Measurements from ENCODE around the gene SRP14.
"Not testable (repeated sequence)": the region's sequence is repeated elsewhere in the genome, so short reads cannot be mapped to it uniquely, and the experiment has no call there.

SRP14 gene

GRCh38 chr15:40029979-40030893, 8.7 kb downstream of the SRP14 start:
- peak; percentile 58 for DNase-seq (ENCODE audit: low read depth, low spot score)

DNA sequence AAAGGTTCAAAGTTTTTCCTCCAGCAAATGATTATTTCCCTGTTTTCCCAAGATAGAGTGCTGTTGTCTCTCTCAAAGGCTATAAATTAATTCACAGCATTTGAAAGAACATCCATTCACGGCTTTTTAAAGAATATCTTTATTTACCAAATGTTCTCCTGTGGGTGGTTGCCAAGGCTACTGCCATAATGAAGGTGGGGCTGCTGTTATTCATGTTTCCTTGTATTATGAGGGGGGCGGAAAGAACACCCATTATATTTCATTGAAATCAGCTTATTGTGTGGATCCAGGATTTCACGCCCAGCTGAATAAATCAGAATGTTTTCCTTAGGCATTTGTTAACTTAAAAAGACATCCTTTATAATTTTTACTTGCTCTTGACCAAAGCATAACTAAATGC, 10.1 kb downstream of the SRP14 start:
- no peak for DNase-seq (ENCODE audit: low read depth, low spot score)

DNA sequence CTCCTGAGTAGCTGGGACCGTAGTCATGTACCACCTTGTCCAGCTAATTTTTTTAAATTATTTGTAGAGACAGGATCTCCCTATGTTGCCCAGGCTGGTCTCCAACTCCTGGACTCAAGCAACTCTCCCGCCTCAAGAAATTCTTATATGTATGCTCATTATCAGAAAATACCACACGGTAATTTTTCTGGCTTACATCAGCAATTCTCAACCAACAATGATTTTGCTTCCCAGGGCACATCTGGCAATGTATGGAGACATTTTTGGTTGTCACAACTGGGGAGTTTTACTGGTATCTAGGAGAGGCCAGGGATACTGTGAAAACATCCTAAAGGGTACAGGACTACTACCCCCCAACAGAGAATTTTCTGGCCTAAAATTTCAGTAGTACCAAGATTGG, 10.8 kb downstream of the SRP14 start:
- no peak for DNase-seq (ENCODE audit: low read depth, low spot score)

GRCh38 chr15:40016224-40016865, 22.6 kb downstream of the SRP14 start:
- DNase-seq (ENCODE audit: low read depth, low spot score): no peak

DNA sequence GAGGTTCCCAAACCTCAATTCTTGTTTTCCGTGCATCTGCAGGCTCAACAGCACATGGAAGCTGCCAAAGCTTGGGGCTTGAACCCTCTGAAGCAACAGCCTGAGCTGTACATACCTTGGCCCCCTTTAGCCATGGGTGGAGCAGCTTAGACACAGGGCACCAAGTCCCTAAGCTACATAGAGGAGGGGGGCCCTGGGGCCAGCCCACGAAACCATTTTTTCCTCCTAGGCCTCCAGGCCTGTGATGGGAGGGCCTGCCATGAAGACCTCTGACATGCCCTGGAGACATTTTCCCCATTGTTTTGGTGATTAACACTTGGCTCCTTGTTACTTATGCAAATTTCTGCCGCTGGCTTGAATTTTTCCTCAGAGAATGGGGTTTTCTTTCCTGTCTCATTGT, 24.6 kb downstream of the SRP14 start:
- no peak for DNase-seq (ENCODE audit: low read depth, low spot score)

DNA sequence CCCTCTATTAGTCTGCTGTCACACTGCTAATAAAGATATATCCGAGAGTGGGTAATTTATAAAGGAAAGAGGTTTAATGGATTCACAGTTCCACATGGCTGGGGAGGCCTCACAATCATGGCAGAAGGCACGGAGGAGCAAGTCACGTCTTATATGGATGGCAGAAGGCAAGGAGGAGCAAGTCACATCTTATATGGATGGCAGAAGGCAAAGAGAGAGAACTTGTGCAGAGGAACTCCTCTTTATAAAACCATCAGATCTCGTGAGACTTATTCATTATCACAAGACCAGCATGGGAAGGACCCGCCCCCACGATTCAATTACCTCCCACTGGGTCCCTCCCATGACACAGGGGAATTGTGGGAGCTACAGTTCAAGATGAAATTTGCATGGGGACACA, 25.6 kb downstream of the SRP14 start:
- DNase-seq (ENCODE audit: low read depth, low spot score): not testable (repeated sequence)

DNA sequence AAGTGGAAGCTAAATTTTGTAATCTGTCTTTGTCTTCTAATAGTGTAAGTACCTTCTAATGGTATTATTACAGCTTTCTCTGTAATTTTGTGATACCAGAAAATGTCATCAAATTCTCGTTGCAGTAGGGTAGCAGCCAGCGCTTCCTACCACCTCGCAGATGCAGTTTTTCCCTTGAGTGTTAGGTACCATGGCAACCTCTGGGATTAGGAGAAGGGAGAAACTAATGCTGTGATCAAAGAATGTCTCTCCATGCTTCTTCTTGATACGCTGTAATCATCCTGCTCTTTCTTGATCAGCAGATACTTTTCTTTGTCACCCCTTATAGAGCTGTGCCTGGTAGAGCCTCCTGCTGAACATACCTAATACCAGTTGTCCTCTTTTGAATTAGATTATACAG, 27.7 kb downstream of the SRP14 start:
- DNase-seq (ENCODE audit: low read depth, low spot score): no peak

DNA sequence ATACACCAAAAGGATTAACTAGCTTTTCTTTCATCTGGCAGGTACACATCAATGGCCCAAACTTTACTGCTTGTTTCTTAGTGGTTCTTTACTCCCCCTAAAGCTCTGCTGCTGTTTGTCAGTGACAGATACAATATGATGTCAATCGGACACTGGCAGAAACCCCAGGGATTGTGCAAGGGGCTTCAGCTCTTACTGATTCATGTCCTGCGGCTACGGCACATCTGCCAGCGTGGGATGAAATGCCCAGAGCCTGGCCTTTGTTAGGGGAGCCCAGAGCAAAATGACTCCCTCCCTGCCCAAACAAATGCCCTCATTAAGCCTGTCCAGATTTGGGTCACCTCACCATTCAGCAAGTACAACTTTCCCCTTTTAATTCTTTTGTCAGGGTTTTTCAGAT, 28.3 kb downstream of the SRP14 start:
- no peak for DNase-seq (ENCODE audit: low read depth, low spot score)

- no peak for DNase-seq (ENCODE audit: low read depth, low spot score)
These were observed 30.8 kb downstream of the SRP14 start for GRCh38 chr15:40008061-40008765.

- DNase-seq (ENCODE audit: low read depth, low spot score): no peak
These were observed 32.3 kb downstream of the SRP14 start for GRCh38 chr15:40006646-40007045.

DNA sequence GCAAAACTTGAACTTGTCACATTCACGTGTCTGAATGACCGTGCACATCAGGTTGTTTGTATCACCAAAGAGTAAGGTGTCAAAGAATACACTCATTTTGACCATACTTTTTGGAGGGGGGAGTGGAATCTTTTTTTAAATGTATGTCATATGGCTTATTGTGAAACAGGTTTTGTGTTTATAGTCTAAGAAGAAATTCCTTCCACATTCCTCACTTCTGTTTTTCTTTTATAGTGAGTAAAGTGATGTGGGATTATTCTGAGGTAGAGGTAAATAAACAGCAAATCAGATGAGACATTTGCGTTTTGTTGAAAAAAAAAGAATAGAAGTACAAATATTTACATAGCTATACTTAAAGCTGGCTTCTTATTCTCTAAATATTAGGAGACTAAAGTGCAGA, 33.0 kb downstream of the SRP14 start:
- no peak for DNase-seq (ENCODE audit: low read depth, low spot score)

- no peak for DNase-seq (ENCODE audit: low read depth, low spot score)
These were observed 35.7 kb downstream of the SRP14 start for GRCh38 chr15:40003116-40003916.

DNA sequence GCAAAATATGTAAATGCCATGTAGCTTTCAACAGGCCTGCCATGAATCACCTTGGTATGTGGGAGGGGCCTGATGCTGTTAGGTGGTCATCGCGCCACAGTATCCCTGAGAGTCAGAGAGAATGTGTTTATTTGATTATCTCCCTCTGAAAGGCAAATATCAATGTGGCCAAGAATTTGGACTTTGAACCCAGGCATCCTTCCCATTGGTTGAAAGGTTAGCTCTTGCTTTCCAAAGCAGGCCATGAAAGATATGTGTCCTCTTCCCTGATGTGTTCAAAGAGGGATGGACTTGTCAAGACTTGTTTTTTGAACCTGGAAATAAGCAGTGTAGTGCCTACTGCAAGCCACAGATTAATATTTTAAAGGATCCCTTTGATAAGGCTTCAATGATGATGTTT, 36.7 kb downstream of the SRP14 start:
- no peak for DNase-seq (ENCODE audit: low read depth, low spot score)

- DNase-seq (ENCODE audit: low read depth, low spot score): no peak
These were observed 39.3 kb downstream of the SRP14 start for GRCh38 chr15:39999538-40000200.

DNA sequence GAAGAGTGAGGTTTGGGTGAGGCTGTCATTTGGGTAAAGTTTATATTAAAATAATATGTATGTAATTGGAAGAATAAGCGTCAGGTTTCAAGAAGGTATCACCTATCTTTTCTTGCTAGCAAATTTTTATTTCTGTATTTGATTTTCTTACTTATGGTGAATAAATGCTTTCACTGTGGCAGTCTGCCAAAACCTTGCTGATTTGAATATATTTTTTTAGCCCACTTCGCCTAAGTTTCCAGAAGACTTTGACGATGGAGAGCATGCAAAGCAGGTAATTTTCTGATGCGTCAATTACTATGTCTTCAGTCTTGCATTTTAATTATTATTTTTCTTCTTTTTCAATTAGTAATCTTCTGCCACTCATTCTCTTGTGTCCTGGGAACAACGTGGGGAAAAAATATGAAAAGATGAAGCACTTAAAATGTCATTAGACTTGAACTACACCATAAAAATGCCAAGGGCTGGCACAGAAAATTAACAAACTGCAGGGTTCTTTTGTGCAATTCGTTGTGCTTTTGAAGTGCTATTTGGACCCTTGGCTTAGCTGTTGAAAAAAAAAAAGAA, 40.4 kb downstream of the SRP14 start:
- DNase-seq (ENCODE audit: low read depth, low spot score): no peak

DNA sequence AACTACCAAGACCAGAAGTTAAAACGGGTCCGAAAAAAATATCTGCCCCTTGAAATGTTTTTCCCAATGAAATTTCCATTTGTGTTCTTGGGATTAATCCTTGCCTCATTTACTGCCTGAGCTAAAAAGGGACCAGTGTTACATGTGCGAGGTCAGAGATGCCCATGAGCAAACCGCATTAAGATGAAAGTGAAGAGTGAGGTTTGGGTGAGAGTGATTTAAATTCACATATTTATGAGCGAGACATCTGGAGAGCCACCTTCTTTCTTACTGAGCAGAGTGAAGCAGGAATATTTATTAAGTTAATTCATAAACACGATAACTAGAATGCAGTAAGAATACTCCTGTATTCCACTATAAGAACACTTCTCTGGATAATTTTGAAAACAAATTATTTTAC, 41.3 kb downstream of the SRP14 start:
- DNase-seq (ENCODE audit: low read depth, low spot score): no peak

- DNase-seq (ENCODE audit: low read depth, low spot score): no peak
These were observed 42.0 kb downstream of the SRP14 start for GRCh38 chr15:39997031-39997430.

DNA sequence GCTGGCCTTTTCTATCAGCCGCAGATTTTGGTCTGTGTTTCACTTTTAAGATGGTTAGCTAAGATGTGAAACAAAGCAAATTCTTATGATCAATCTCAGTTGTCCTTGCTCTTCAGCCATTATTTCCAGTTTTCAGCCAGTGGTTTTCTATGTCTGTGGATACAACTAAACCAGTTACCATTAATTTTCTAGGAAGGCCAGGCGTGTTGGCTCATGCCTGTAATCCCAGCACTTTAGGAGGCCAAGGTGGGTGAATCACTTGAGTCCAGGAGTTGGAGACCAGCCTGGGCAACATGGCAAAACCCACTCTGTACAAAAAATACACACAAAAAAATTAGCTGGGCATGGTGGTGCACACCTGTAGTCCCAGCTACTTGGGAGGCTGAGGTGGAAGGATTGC, 42.8 kb downstream of the SRP14 start:
- DNase-seq (ENCODE audit: low read depth, low spot score): not testable (repeated sequence)

GRCh38 chr15:39992953-39993352, 46.0 kb downstream of the SRP14 start:
- not testable (repeated sequence) for DNase-seq (ENCODE audit: low read depth, low spot score)

- DNase-seq (ENCODE audit: low read depth, low spot score): peak; percentile 70
These were observed 48.3 kb downstream of the SRP14 start for GRCh38 chr15:39990706-39991105.

DNA sequence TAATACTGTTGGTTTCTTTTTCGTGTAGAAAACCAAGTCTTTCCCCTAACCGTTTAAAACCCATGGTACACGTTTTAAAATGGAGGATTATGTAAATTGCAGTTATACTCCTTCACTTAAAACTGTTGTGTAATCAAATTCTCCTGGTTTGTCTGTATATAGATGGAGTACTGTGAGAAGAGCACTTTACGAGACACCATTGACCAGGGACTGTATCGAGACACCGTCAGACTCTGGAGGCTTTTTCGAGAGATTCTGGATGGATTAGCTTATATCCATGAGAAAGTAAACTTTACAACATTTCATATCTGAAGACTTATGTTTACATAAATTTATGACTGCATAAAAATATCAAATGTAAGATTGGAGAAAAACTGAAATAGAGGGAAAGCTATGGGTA, 51.2 kb downstream of the SRP14 start:
- no peak for DNase-seq (ENCODE audit: low read depth, low spot score)
